Prostate gland (tissue), 2 donors: ENCODE data around the gene RAB3GAP2.

Experiments used
- CTCF ChIP-seq, 4 experiments: fragments of 200-600 bp in 2 of 4; fragments of 450-650 bp in 2 of 4; sonication (generic) in 2 of 4; IDR thresholded peaks; 1 replicate in 3 of 4; 2 replicates in 1 of 4; pipeline ENCODE4 v1.5.1; 2016 to 2019; ENCODE audit warnings: antibody characterized with exemption in 4 of 4, mild to moderate bottlenecking in 2 of 4, moderate library complexity in 2 of 4
- POLR2A ChIP-seq: fragments of 450-650 bp; IDR thresholded peaks from one replicate; pipeline ENCODE4 v1.6.1; 2016; ENCODE audit warnings: antibody characterized with exemption, mild to moderate bottlenecking
- POLR2AphosphoS5 ChIP-seq: sonication (generic); formaldehyde crosslinking; IDR thresholded peaks from one replicate; pipeline ENCODE4 v1.6.1; 2017; ENCODE audit warnings: antibody characterized with exemption

GRCh38 chr1:220159041-220159440, 113.2 kb downstream of the RAB3GAP2 start:
- no peak for TF ChIP-seq CTCF (IDR thresholded peaks at IDR 0.05)
- TF ChIP-seq POLR2A: no peak
- no peak for TF ChIP-seq POLR2AphosphoS5
